ENCODE data around the gene GPANK1. TPM values are rescaled to one million over a fixed set of nuclear protein-coding genes. Genes with fewer than 3 reads are reported as not detected.
A peak's percentile ranks its signal among the peaks of the same experiment; 100 is the strongest.

The GPANK1 gene
- total RNA-seq, 1 donor from 2014 or later = 24.2 TPM

GRCh38 chr6:31683591-31683990 lies 18.8 kb upstream of the GPANK1 start:
- intact Hi-C loops (cut with micrococcal nuclease) = loop anchor here (5.0 kb wide), 1 partner anchor 269 kb away; no protein-coding TSS in a partner anchor
- ChIA-PET POLR2A (no interaction called here), CTCF (interaction anchor here (1.0 kb wide), 1 partner anchor 132 kb away, joined by 3 read pairs; the partner anchor contains the start of genes HSPA1A and HSPA1L)
- H3K4me3 Mint-ChIP-seq = no peak overlapping the region
- peaks cover 34% of the 10 kb centered on the region for H3K36me3 Mint-ChIP-seq (ENCODE audit: low read depth)
- ATAC-seq (ENCODE audit: low read depth) (no peak), DNase-seq (no peak)
- no peaks in the 10 kb centered on the region for H3K9me3 Mint-ChIP-seq
- H3K27ac Mint-ChIP-seq = no peak overlapping the region
- peaks cover 30% of the 10 kb centered on the region for H3K4me1 Mint-ChIP-seq
- H3K27me3 Mint-ChIP-seq = no peaks in the 10 kb centered on the region
- TF ChIP-seq, protein P1, sequence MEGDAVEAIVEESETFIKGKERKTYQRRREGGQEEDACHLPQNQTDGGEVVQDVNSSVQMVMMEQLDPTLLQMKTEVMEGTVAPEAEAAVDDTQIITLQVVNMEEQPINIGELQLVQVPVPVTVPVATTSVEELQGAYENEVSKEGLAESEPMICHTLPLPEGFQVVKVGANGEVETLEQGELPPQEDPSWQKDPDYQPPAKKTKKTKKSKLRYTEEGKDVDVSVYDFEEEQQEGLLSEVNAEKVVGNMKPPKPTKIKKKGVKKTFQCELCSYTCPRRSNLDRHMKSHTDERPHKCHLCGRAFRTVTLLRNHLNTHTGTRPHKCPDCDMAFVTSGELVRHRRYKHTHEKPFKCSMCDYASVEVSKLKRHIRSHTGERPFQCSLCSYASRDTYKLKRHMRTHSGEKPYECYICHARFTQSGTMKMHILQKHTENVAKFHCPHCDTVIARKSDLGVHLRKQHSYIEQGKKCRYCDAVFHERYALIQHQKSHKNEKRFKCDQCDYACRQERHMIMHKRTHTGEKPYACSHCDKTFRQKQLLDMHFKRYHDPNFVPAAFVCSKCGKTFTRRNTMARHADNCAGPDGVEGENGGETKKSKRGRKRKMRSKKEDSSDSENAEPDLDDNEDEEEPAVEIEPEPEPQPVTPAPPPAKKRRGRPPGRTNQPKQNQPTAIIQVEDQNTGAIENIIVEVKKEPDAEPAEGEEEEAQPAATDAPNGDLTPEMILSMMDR (IDR thresholded peaks at IDR 0.05) = no peak

- ATAC-seq (ENCODE audit: low read depth) = peak; percentile 55
- ChIA-PET CTCF (interaction anchor here (0.8 to 3.6 kb wide), 7 partner anchors 46 to 271 kb away, joined by 3 to 22 read pairs (median 7); partner anchors contain the start of gene HSPA1B), POLR2A (interaction anchor here (0.7 to 2.3 kb wide), 14 partner anchors 17 to 187 kb away, joined by 3 to 23 read pairs (median 4); partner anchors contain the start of genes ABHD16A, BAG6, C6orf47 and CLIC1)
- peak overlapping the region; percentile 84 for H3K4me3 Mint-ChIP-seq
- no peaks in the 10 kb centered on the region for H3K27me3 Mint-ChIP-seq
- intact Hi-C loops (cut with micrococcal nuclease) = loop anchor here (2.0 to 5.0 kb wide), 4 partner anchors 22 to 271 kb away; partner anchors contain the start of gene ABHD16A
- H3K27ac Mint-ChIP-seq = peak overlapping the region; percentile 24
- peaks cover 11% of the 10 kb centered on the region for H3K36me3 Mint-ChIP-seq (ENCODE audit: low read depth)
- peaks cover 39% of the 10 kb centered on the region for H3K4me1 Mint-ChIP-seq
- no peaks in the 10 kb centered on the region for H3K9me3 Mint-ChIP-seq
- TF ChIP-seq, protein P1 (IDR thresholded peaks at IDR 0.05) = no peak
- DNase-seq = peak; percentile 45
Observed at GRCh38 chr6:31681135-31681671, 16.4 kb upstream of the GPANK1 start.

GRCh38 chr6:31680226-31681134 lies 15.7 kb upstream of the GPANK1 start, which contains the start of gene LY6G5C:
LY6G5C (minus strand) TSS chr6:31681067; CDS start chr6:31680373, 694 bp downstream.
- intact Hi-C loops (cut with micrococcal nuclease) = loop anchor here (1.0 to 5.0 kb wide), 9 partner anchors 22 to 272 kb away; partner anchors contain the start of genes ABHD16A and ATP6V1G2
- TF ChIP-seq, protein P1 (IDR thresholded peaks at IDR 0.05) = no peak
- Mint-ChIP-seq H3K4me3 (peak within 1 kb of the TSS; percentile 84), H3K36me3 (ENCODE audit: low read depth) (peaks cover 4% of the 10 kb centered on the region), H3K9me3 (no peaks in the 10 kb centered on the region), H3K27me3 (no peaks in the 10 kb centered on the region), H3K27ac (peak within 1 kb of the TSS; percentile 72), H3K4me1 (peaks cover 40% of the 10 kb centered on the region)
- peak; percentile 75 for ATAC-seq (ENCODE audit: low read depth)
- ChIA-PET POLR2A (interaction anchor here (0.7 to 2.3 kb wide), 14 partner anchors 16 to 186 kb away, joined by 3 to 23 read pairs (median 4); partner anchors contain the start of genes ABHD16A, BAG6, C6orf47 and CLIC1), CTCF (interaction anchor here (0.7 to 3.6 kb wide), 8 partner anchors 19 to 271 kb away, joined by 3 to 22 read pairs (median 6); partner anchors contain the start of gene HSPA1B)
- DNase-seq = peak; percentile 46

DNA sequence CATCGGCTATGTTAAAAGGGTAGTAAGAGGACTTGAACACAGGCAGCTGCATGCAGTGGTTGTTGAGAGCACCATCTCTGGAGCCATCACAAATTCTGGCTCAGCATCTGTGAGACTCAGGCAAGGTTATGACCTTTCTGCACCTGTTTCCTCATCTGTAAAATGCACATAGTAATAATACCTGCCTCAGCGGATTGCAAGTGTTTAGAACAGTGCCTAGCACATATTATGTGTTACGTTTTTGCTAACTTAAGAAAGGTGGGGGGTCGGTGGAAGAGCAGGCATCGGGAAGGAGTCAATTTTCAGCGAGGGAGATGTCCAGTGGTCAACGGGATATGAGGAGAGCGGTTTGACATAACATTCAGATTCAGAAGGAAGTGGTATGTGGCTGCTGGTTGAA lies 13.2 kb upstream of the GPANK1 start:
- Mint-ChIP-seq H3K27me3 (no peaks in the 10 kb centered on the region), H3K36me3 (ENCODE audit: low read depth) (peaks cover 11% of the 10 kb centered on the region), H3K4me3 (no peak overlapping the region), H3K9me3 (no peaks in the 10 kb centered on the region), H3K4me1 (peaks cover 36% of the 10 kb centered on the region), H3K27ac (no peak overlapping the region)
- ChIA-PET CTCF (interaction anchor here (0.9 kb wide), 1 partner anchor 92 kb away, joined by 3 read pairs; no protein-coding TSS in a partner anchor), POLR2A (interaction anchor here (1.0 kb wide), 1 partner anchor 13 kb away, joined by 3 read pairs; the partner anchor contains the start of gene GPANK1)
- DNase-seq = no peak
- intact Hi-C loops (cut with micrococcal nuclease) = no loop called here
- TF ChIP-seq, protein P1 (IDR thresholded peaks at IDR 0.05) = no peak
- no peak for ATAC-seq (ENCODE audit: low read depth)
